H9 (cell line): ENCODE results near the gene MRPL1. TPM values are rescaled to one million over a fixed set of nuclear protein-coding genes. Genes with fewer than 3 reads are reported as not detected.

ENCODE experiments used
- DNase-seq: peaks from one replicate; pipeline ENCODE4 v3.0.0-alpha.2; 2017
- H2AFZ ChIP-seq: one replicate; pipeline ENCODE4 v1.6.1; 2013; ENCODE audit warnings: mild to moderate bottlenecking, low read length, control low read depth, moderate library complexity
- H2AK5ac ChIP-seq: 2 replicates; pipeline ENCODE4 v1.6.1; 2013; ENCODE audit warnings: low read length, control low read depth, mixed read lengths; ENCODE audit not compliant: insufficient read length
- H2BK120ac ChIP-seq: one replicate; pipeline ENCODE4 v1.6.1; 2013; ENCODE audit warnings: low read depth, mild to moderate bottlenecking, low read length, control low read depth, inconsistent platforms; ENCODE audit not compliant: poor library complexity, severe bottlenecking
- H2BK12ac ChIP-seq: 2 replicates; pipeline ENCODE4 v1.6.1; 2013; ENCODE audit warnings: low read length, control low read depth, mixed read lengths, low read depth; ENCODE audit not compliant: insufficient read length
- H2BK15ac ChIP-seq: 2 replicates; pipeline ENCODE4 v1.6.1; 2013; ENCODE audit warnings: low read depth, low read length, control low read depth
- H2BK20ac ChIP-seq: one replicate; pipeline ENCODE4 v1.6.1; 2013; ENCODE audit warnings: low read depth, mild to moderate bottlenecking, low read length, control low read depth, inconsistent platforms; ENCODE audit not compliant: poor library complexity, severe bottlenecking
- H2BK5ac ChIP-seq: 2 replicates; pipeline ENCODE4 v1.6.1; 2013; ENCODE audit warnings: low read length, control low read depth, mixed read lengths; ENCODE audit not compliant: insufficient read length
- H3K14ac ChIP-seq: 2 replicates; pipeline ENCODE4 v1.6.1; 2013; ENCODE audit warnings: low read length, control low read depth; ENCODE audit not compliant: insufficient read depth
- H3K18ac ChIP-seq: 2 replicates; pipeline ENCODE4 v1.6.1; 2013; ENCODE audit warnings: low read depth, mild to moderate bottlenecking, mixed read lengths, low read length, control low read depth; ENCODE audit not compliant: insufficient read length
- H3K23ac ChIP-seq: 2 replicates; pipeline ENCODE4 v1.6.1; 2013; ENCODE audit warnings: low read length, control low read depth, mixed read lengths, low read depth; ENCODE audit not compliant: insufficient read length
- H3K23me2 ChIP-seq: 2 replicates; pipeline ENCODE4 v1.6.1; 2013; ENCODE audit warnings: low read depth, mild to moderate bottlenecking, mixed read lengths, low read length, control low read depth; ENCODE audit not compliant: insufficient read length, poor library complexity, severe bottlenecking
- H3K27ac ChIP-seq: 2 replicates; pipeline ENCODE4 v1.5.1; 2013; ENCODE audit warnings: low read length, control low read depth, mixed read lengths, low read depth; ENCODE audit not compliant: insufficient read length
- H3K27me3 ChIP-seq: 2 replicates; pipeline ENCODE4 v1.6.1; 2013; ENCODE audit warnings: low read length, control low read depth, inconsistent platforms; ENCODE audit not compliant: insufficient read depth
- H3K4ac ChIP-seq: 2 replicates; pipeline ENCODE4 v1.6.1; 2013; ENCODE audit warnings: low read depth, mild to moderate bottlenecking, control low read depth, inconsistent platforms, low read length, moderate library complexity
- H3K4me1 ChIP-seq: 2 replicates; pipeline ENCODE4 v1.6.1; 2013; ENCODE audit warnings: low read length, control low read depth, inconsistent platforms; ENCODE audit not compliant: insufficient read depth
- H3K4me2 ChIP-seq: 2 replicates; pipeline ENCODE4 v1.6.1; 2013; ENCODE audit warnings: low read length, control low read depth, mixed read lengths; ENCODE audit not compliant: insufficient read length, insufficient read depth
- H3K56ac ChIP-seq: 2 replicates; pipeline ENCODE4 v1.6.1; 2013; ENCODE audit warnings: low read depth, mild to moderate bottlenecking, mixed read lengths, low read length, control low read depth; ENCODE audit not compliant: insufficient read length
- H3K79me1 ChIP-seq: 2 replicates; pipeline ENCODE4 v1.6.1; 2013; ENCODE audit warnings: low read depth, mild to moderate bottlenecking, moderate library complexity, low read length, control low read depth, inconsistent platforms; ENCODE audit not compliant: insufficient read depth, poor library complexity, severe bottlenecking
- H3K79me2 ChIP-seq: 2 replicates; pipeline ENCODE4 v1.6.1; 2013; ENCODE audit warnings: low read length, control low read depth, inconsistent platforms; ENCODE audit not compliant: insufficient read depth
- H3K9ac ChIP-seq: 2 replicates; pipeline ENCODE4 v1.6.1; 2013; ENCODE audit warnings: low read length, control low read depth, mixed read lengths; ENCODE audit not compliant: insufficient read length; ENCODE audit errors: extremely low read depth
- H3K9me3 ChIP-seq: one replicate; pipeline ENCODE4 v1.6.1; 2013; ENCODE audit warnings: low read depth, low read length, inconsistent platforms; ENCODE audit not compliant: control insufficient read depth
- H3T11ph ChIP-seq: one replicate; pipeline ENCODE4 v1.6.1; 2013; ENCODE audit warnings: mild to moderate bottlenecking, low read length, control low read depth, inconsistent platforms
- H4K20me1 ChIP-seq: one replicate; pipeline ENCODE4 v1.6.1; 2013; ENCODE audit not compliant: control insufficient read depth, insufficient read length, insufficient read depth
- H4K5ac ChIP-seq: 2 replicates; pipeline ENCODE4 v1.6.1; 2013; ENCODE audit warnings: low read depth, mild to moderate bottlenecking, mixed read lengths, low read length, control low read depth; ENCODE audit not compliant: insufficient read length
- H4K8ac ChIP-seq: replicated peaks from 2 replicates; pipeline ENCODE4 v1.6.1; 2013; ENCODE audit warnings: low read length, control low read depth, mixed read lengths, low read depth; ENCODE audit not compliant: insufficient read length
- H4K91ac ChIP-seq: 2 replicates; pipeline ENCODE4 v1.6.1; 2013; ENCODE audit warnings: low read depth, mild to moderate bottlenecking, moderate library complexity, mixed read lengths, low read length, control low read depth; ENCODE audit not compliant: insufficient read length
- H3K27ac Mint-ChIP-seq, 3 experiments: 2 replicates in 2 of 3; 3 replicates in 1 of 3; pipeline ENCODE4 v1.8.0; 2020 to 2021; ENCODE audit warnings: mixed read lengths in 3 of 3, mild to moderate bottlenecking in 1 of 3, moderate library complexity in 1 of 3
- H3K27me3 Mint-ChIP-seq: 2 replicates; pipeline ENCODE4 v1.8.0; 2021; ENCODE audit warnings: low read depth, mild to moderate bottlenecking, moderate library complexity, mixed read lengths
- H3K36me3 Mint-ChIP-seq, 3 experiments: 2 replicates in 2 of 3; 3 replicates in 1 of 3; pipeline ENCODE4 v1.8.0; 2020 to 2021; ENCODE audit warnings: low read depth in 3 of 3, mixed read lengths in 3 of 3; ENCODE audit not compliant: insufficient read depth in 1 of 3
- H3K4me1 Mint-ChIP-seq, 2 experiments: 2 replicates each; pipeline ENCODE4 v1.8.0; 2020; ENCODE audit warnings: mixed read lengths in 2 of 2
- H3K4me3 Mint-ChIP-seq, 2 experiments: 2 replicates in 1 of 2; 3 replicates in 1 of 2; pipeline ENCODE4 v1.8.0; 2020 to 2021; ENCODE audit warnings: mild to moderate bottlenecking in 2 of 2, mixed read lengths in 2 of 2, moderate library complexity in 1 of 2
- H3K9me3 Mint-ChIP-seq, 2 experiments: 2 replicates in 1 of 2; 3 replicates in 1 of 2; pipeline ENCODE4 v1.8.0; 2020; ENCODE audit warnings: mild to moderate bottlenecking in 2 of 2, mixed read lengths in 2 of 2, moderate library complexity in 1 of 2
- WGBS: extraction: QIAGEN DNeasy Blood & Tissue Kit; methylation state at CpG from one replicate; pipeline ENCODE4 v1.1.7; 2013; ENCODE audit warnings: missing lambda C conversion rate, low lambda C conversion rate, mixed read lengths; ENCODE audit not compliant: insufficient read length; ENCODE audit errors: extremely low coverage; 5-methylcytosine and 5-hydroxymethylcytosine counted together
- total RNA-seq: library from RNA; stranded (reverse); gene quantifications from 2 replicates; pipeline ENCODE4 v1.2.1, GENCODE V29; 2021
- TF ChIP-seq, protein P1 (sequence below): fragments of 200-600 bp; sonication (generic); conservative IDR thresholded peaks from 3 replicates; pipeline ENCODE4 v1.8.0; 2021; ENCODE audit warnings: antibody characterized with exemption, mild to moderate bottlenecking

Gene MRPL1
- total RNA-seq, 1 experiment from 2014 or later, result 39.0 TPM

DNA sequence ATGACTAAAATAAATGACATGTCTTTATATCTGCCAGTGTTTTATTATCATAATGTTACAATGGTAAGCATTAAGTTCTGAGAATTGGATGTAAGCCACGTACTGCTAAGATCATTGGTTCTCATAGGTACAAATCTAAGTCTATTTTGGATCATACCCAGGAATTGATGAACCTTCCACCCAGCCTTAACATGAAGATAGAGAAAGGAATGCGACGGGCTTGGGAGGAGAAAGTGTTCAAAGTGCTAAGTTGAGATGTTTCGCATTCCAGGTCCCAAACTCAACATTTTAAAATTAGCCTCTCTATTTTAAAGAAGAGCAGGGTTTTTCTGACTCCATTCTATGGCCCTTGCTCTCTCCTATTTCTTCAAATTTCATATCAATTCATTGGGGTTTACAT is 139.6 kb downstream of the MRPL1 start:
- no peak overlapping the region for H3K56ac ChIP-seq
- Mint-ChIP-seq H3K4me3 (no peak overlapping the region), H3K27ac (no peak overlapping the region), H3K36me3 (peaks cover 0 to 5% (median 0%) of the 10 kb centered on the region in 3 experiments; a peak in 4 of 7 replicates), H3K9me3 (peaks cover 1 to 4% of the 10 kb centered on the region in 2 experiments; a peak in 3 of 5 replicates), H3K4me1 (peaks cover 0 to 5% of the 10 kb centered on the region in 2 experiments; a peak in 3 of 4 replicates), H3K27me3 (no peaks in the 10 kb centered on the region)
- no peak overlapping the region for H2BK15ac ChIP-seq
- H3K23ac ChIP-seq, result no peak overlapping the region
- no peaks in the 10 kb centered on the region for H3K79me2 ChIP-seq
- no peaks in the 10 kb centered on the region for H4K20me1 ChIP-seq
- TF ChIP-seq, protein P1, sequence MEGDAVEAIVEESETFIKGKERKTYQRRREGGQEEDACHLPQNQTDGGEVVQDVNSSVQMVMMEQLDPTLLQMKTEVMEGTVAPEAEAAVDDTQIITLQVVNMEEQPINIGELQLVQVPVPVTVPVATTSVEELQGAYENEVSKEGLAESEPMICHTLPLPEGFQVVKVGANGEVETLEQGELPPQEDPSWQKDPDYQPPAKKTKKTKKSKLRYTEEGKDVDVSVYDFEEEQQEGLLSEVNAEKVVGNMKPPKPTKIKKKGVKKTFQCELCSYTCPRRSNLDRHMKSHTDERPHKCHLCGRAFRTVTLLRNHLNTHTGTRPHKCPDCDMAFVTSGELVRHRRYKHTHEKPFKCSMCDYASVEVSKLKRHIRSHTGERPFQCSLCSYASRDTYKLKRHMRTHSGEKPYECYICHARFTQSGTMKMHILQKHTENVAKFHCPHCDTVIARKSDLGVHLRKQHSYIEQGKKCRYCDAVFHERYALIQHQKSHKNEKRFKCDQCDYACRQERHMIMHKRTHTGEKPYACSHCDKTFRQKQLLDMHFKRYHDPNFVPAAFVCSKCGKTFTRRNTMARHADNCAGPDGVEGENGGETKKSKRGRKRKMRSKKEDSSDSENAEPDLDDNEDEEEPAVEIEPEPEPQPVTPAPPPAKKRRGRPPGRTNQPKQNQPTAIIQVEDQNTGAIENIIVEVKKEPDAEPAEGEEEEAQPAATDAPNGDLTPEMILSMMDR, result no peak
- no peak overlapping the region for H2BK120ac ChIP-seq
- no peak overlapping the region for H4K8ac ChIP-seq
- no peaks in the 10 kb centered on the region for H3K23me2 ChIP-seq
- H3K9me3 ChIP-seq, result no peaks in the 10 kb centered on the region
- no peak for DNase-seq
- no peaks in the 10 kb centered on the region for H3K4me1 ChIP-seq
- no peak overlapping the region for H3K18ac ChIP-seq
- no peak overlapping the region for H4K91ac ChIP-seq
- H3K9ac ChIP-seq, result no peak overlapping the region
- H3K27ac ChIP-seq, result no peak overlapping the region
- H2AFZ ChIP-seq, result no peak overlapping the region
- no peak overlapping the region for H3K4ac ChIP-seq
- H4K5ac ChIP-seq, result no peak overlapping the region
- H2BK20ac ChIP-seq, result no peak overlapping the region
- H2BK12ac ChIP-seq, result no peak overlapping the region
- no peak overlapping the region for H2AK5ac ChIP-seq
- no peak overlapping the region for H2BK5ac ChIP-seq
- no peak overlapping the region for H3K14ac ChIP-seq
- no peak overlapping the region for H3T11ph ChIP-seq
- no peaks in the 10 kb centered on the region for H3K27me3 ChIP-seq
- no peak overlapping the region for H3K4me2 ChIP-seq
- no CpG with 5 or more reads among the region's 4 CpGs for WGBS
- H3K79me1 ChIP-seq, result no peaks in the 10 kb centered on the region

Other genes with a start within 250 kb of the MRPL1 start
- gene CNOT6L, start 43.5 kb upstream of the MRPL1 start, total RNA-seq, result 14.5 and 15.9 TPM in 2 replicates
- gene FRAS1, start 194.5 kb downstream of the MRPL1 start, total RNA-seq, result 50.3 and 58.5 TPM in 2 replicates